Small intestine (tissue), 7 donors: ENCODE measurements around the gene GRB14. TPM values are rescaled to one million over a fixed set of nuclear protein-coding genes. Genes with fewer than 3 reads are reported as not detected.

Experiments used
- DNase-seq, 2 donors: peaks; one replicate each; pipeline versions ENCODE4 v3.0.0 to v3.0.0-alpha.2; 2013
- FAIRE-seq: peaks from 2 replicates; lab custom pipeline; 2012; peaks lifted over from hg19 to GRCh38; lab: Jason Lieb, UNC
- H3K27ac ChIP-seq, 3 donors: one replicate each; pipeline ENCODE4 v1.5.1; 2013; ENCODE audit warnings: low read length in 2 of 3, mild to moderate bottlenecking in 2 of 3, control low read depth in 1 of 3, inconsistent platforms in 1 of 3, low read depth in 1 of 3, moderate library complexity in 1 of 3
- H3K27me3 ChIP-seq, 3 donors: one replicate each; pipeline ENCODE4 v1.6.1; 2013; ENCODE audit warnings: low read length in 3 of 3, inconsistent platforms in 1 of 3; ENCODE audit not compliant: control insufficient read depth in 3 of 3, insufficient read depth in 3 of 3
- H3K36me3 ChIP-seq, 3 donors: one replicate each; pipeline ENCODE4 v1.6.1; 2013; ENCODE audit warnings: low read length in 3 of 3, inconsistent platforms in 1 of 3, low read depth in 1 of 3, mild to moderate bottlenecking in 1 of 3, moderate library complexity in 1 of 3; ENCODE audit not compliant: control insufficient read depth in 3 of 3, insufficient read depth in 2 of 3
- H3K4me1 ChIP-seq, 3 donors: one replicate each; pipeline ENCODE4 v1.6.1; 2013; ENCODE audit warnings: low read length in 2 of 3, inconsistent platforms in 1 of 3, low read depth in 1 of 3, mild to moderate bottlenecking in 1 of 3, moderate library complexity in 1 of 3; ENCODE audit not compliant: control insufficient read depth in 3 of 3, insufficient read depth in 2 of 3
- H3K4me3 ChIP-seq, 3 donors: one replicate each; pipeline ENCODE4 v1.5.1; 2013; ENCODE audit warnings: low read length in 3 of 3, control low read depth in 1 of 3, inconsistent platforms in 1 of 3, low read depth in 1 of 3, mild to moderate bottlenecking in 1 of 3, moderate library complexity in 1 of 3
- H3K9me3 ChIP-seq, 2 donors: one replicate each; pipeline ENCODE4 v1.6.1; 2013; ENCODE audit warnings: low read depth in 1 of 2, low read length in 1 of 2; ENCODE audit not compliant: control insufficient read depth in 2 of 2, insufficient read depth in 1 of 2
- WGBS, 3 donors: extraction: QIAGEN DNeasy Blood & Tissue Kit; methylation state at CpG; one replicate each; pipeline ENCODE4 v1.1.7; 2013; 5-methylcytosine and 5-hydroxymethylcytosine counted together
- polyA plus RNA-seq, 4 donors: library from polyadenylated mRNA; stranded (reverse) in 3 of 4; unstranded in 1 of 4; fragments of 200-250 nt in 3 of 4; fragments of 120-200 nt in 1 of 4; gene quantifications; one replicate each; pipeline versions ENCODE4 v1.2.1 to v1.2.3, GENCODE V29; 2013
- donor health status: healthy with polysubstance abuse.
- donor health status: control.
- donor health status: control.
- donor health status: Bipolar disorder and iron deficiency.
- donor health status: healthy.

The GRB14 gene
- polyA plus RNA-seq, 4 donors, result 0.45 to 7.0 (median 2.0) TPM; not detected in 1

DNA sequence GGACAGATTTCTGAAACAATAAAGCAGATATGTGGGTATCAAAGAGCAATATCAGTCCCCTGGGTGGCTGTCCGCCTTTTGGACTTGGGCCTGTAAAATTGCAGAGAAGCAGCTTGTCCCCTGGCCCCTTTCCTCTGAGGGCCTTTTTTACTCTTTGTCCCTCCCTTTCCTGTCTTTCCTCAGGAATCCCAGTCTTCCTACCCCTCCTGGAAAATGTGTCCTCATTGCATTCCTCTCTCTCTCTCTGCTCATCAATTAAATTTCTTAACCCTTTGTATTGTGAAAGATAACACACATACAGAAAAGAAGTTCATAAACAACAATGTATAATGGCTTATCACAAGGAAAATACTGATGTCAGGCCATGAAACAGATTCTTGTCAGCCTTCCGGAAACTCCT lies 3.0 kb upstream of the GRB14 start:
- Histone ChIP-seq H3K36me3 (no peaks in the 10 kb centered on the region), H3K27ac (no peak overlapping the region), H3K4me3 (no peak overlapping the region), H3K27me3 (peaks cover 0 to 3% (median 0%) of the 10 kb centered on the region in 3 donors), H3K9me3 (no peaks in the 10 kb centered on the region), H3K4me1 (peaks cover 0 to 7% (median 0%) of the 10 kb centered on the region in 3 donors)
- DNase-seq, result peak in 1 of 2 donors; percentile 43
- FAIRE-seq, result no peak
- 47 to 57% (median 55%) methylated on average over 2 of the region's 2 CpGs for WGBS, 3 donors

DNA sequence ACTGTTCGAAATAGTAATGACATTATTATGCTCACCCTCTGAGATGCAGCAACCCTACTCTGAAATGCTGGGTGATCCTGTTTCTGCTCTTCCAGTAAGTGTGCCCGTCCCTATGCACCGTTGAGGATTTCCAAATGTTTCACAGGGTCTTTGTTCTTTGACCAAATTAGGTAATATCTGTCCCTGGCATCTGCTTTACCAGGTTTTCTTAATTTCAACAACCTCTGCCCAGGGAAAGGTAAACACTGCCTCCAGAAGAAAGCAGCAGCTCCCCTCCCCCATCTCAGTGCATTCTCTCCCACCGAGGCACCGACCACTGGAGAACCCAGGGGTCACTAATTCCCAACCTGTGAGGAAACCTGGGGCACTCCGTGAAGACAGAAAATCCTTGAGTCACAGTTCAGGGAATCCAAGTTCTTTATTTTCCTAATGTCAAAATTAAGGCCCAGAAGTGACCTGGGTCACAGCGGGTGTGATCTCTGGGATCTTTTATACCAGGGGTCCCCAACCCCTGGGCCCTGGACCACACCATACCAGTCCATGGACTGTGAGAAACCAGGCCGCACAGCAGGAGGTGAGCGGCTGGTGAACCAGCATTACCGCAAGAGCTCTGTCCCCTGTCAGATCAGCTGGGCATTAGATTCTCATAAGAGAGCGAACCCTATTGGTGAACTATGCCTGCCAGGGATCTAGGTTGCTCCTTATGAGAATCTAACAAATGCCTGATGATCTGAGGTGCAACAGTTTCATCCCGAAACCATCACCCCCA lies 1.2 kb upstream of the GRB14 start:
- H3K27me3 ChIP-seq, result peaks cover 0 to 3% (median 0%) of the 10 kb centered on the region in 3 donors
- H3K9me3 ChIP-seq, result no peaks in the 10 kb centered on the region
- DNase-seq, result no peak
- H3K4me1 ChIP-seq, result peaks cover 0 to 7% (median 0%) of the 10 kb centered on the region in 3 donors
- no peak overlapping the region for H3K27ac ChIP-seq
- no peak overlapping the region for H3K4me3 ChIP-seq
- no peak for FAIRE-seq
- H3K36me3 ChIP-seq, result no peaks in the 10 kb centered on the region
- 84 to 88% (median 87%) methylated on average over 12 of the region's 12 CpGs for WGBS, 3 donors

DNA sequence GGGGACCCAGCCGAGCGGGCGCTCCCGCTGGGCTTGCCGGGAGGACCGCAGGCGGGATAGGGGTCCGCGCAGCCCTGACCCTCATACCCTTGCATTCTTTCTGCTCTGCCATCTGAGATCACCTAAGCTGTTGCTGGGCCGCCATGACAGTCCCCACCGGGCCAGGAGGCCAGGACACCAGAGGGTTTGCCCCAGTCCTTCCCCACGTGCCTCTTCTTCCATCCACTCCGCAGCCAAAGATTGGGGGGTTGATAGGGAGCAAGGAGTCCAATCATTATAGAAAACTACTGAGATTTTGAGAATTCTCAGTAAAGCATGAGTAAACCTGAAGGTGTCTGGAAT lies 453 bp upstream of the GRB14 start:
- no peak for FAIRE-seq
- DNase-seq, result peak; percentile 9 to 64

DNA sequence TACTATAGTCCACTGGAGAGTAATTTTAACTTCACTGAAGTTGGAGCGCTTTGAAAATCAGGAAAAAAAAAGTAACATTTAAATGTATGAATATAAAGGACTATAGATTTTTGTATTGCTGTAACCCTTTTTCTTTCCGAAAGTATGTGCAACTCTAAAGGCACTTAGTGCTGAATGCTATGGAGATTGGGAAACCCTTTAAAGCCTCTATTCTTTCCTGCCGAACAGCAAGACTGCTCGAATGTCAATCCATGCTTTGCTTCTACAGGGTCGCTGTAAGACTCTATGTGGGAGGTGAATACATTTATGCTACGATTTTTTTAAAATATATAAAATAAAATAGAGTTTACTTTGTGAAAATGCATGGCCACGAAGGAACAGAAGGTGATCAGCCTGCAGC lies 825 bp downstream of the GRB14 start:
- H3K27ac ChIP-seq, result no peak overlapping the region
- WGBS, 3 donors, result 13 to 15% (median 13%) methylated on average over 7 of the region's 7 CpGs
- no peak for DNase-seq

More for the DNA sequence above, 453 bp upstream of the GRB14 start:
- Histone ChIP-seq H3K27ac (no peak overlapping the region), H3K9me3 (no peaks in the 10 kb centered on the region), H3K36me3 (no peaks in the 10 kb centered on the region), H3K4me1 (peaks cover 0 to 7% (median 0%) of the 10 kb centered on the region in 3 donors), H3K4me3 (peak overlapping the region in 2 of 3 donors; percentile 44 to 66), H3K27me3 (peaks cover 0 to 3% (median 0%) of the 10 kb centered on the region in 3 donors)
- 2 to 10% (median 4%) methylated on average over 8 to 13 of the region's 13 CpGs for WGBS, 3 donors

DNA sequence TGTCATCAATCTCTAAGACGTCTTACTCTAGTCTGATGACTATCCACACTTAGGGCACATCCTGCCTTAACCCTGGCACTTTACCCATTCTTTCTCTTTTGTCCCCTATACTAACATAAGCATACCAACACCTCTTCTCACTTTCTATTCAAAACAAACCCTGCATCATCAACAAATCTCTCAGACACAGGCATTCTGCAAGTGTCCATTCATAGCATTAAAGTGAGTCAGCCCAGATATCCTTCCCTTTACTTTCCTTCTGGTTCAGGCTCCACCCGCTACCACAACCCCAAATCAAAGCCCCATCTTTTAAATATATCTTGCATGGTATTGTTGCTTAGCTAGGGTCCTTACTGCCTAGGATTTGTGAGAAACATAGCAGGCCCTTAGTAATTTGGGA lies 3.8 kb downstream of the GRB14 start:
- DNase-seq, result no peak
- no peak for FAIRE-seq
- Histone ChIP-seq H3K9me3 (no peaks in the 10 kb centered on the region), H3K27ac (no peak overlapping the region), H3K36me3 (no peaks in the 10 kb centered on the region), H3K4me1 (no peaks in the 10 kb centered on the region), H3K4me3 (no peak overlapping the region), H3K27me3 (peaks cover 0 to 3% (median 0%) of the 10 kb centered on the region in 3 donors)
- 80 to 83% (median 81%) methylated on average over 2 of the region's 2 CpGs for WGBS, 3 donors

More for the DNA sequence above, 825 bp downstream of the GRB14 start:
- Histone ChIP-seq H3K4me1 (peaks cover 0 to 7% (median 0%) of the 10 kb centered on the region in 3 donors), H3K27me3 (peaks cover 0 to 3% (median 0%) of the 10 kb centered on the region in 3 donors), H3K9me3 (no peaks in the 10 kb centered on the region), H3K4me3 (peak overlapping the region in 1 of 3 donors; percentile 53), H3K36me3 (no peaks in the 10 kb centered on the region)
- no peak for FAIRE-seq

DNA sequence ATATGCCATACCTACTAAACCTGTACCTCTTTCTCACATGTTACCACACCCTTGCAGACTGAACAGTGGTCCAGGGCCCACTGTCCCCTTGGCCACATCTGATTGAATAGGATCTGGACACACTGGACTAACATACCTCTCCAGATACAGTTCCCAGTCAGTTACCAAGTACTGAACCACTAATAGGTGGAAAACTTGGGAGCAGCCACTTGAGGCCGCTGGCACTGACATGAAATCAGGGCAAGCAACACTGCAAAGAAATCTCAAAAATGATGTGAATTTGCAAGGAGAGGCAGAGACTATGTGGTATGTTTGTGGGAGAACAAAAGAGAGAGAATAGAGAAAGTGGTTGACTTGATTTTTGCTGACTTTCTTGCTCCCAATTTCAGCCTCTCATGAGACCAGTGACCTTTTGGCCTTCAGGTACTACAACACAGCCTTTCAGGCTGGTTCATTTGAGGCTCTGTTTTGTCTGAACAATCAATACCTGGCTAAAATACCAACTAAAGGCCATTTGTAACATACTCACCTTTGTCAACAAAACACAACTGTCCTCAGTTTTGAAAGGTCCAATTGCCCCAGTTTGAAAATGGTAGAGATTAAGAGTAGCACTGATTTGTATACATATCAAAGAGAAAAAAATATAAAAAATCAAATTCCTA lies 7.8 kb downstream of the GRB14 start:
- H3K36me3 ChIP-seq, result no peaks in the 10 kb centered on the region
- H3K4me3 ChIP-seq, result no peak overlapping the region
- H3K27me3 ChIP-seq, result no peaks in the 10 kb centered on the region
- DNase-seq, result no peak
- no peak for FAIRE-seq
- no peak overlapping the region for H3K27ac ChIP-seq
- no peaks in the 10 kb centered on the region for H3K9me3 ChIP-seq
- WGBS, 3 donors, result 92 to 97% (median 93%) methylated on average over 1 of the region's 1 CpG
- no peaks in the 10 kb centered on the region for H3K4me1 ChIP-seq

DNA sequence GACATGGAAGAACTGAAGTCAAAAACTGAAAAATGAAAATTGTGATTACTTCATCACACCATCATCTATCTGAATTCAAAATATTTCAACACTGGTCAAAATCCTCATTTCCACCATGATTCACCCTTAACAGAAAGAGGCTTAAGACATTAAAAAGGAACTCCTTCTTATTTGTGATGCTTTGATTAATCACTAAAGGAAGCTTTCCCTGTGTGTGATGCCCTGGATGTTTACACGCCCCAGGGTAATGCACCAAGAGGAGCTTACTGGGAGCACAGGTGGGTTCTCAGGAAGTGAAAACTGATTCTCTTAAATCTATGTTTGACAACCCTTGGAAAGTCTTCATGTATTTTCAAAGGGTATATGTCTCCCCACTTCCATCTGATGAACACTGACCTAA lies 11.5 kb downstream of the GRB14 start:
- Histone ChIP-seq H3K4me1 (no peaks in the 10 kb centered on the region), H3K4me3 (no peak overlapping the region), H3K9me3 (no peaks in the 10 kb centered on the region), H3K27ac (no peak overlapping the region), H3K36me3 (no peaks in the 10 kb centered on the region), H3K27me3 (no peaks in the 10 kb centered on the region)
- no peak for DNase-seq
- FAIRE-seq, result no peak
- 87 to 100% (median 96%) methylated on average over 1 of the region's 1 CpG for WGBS, 3 donors

DNA sequence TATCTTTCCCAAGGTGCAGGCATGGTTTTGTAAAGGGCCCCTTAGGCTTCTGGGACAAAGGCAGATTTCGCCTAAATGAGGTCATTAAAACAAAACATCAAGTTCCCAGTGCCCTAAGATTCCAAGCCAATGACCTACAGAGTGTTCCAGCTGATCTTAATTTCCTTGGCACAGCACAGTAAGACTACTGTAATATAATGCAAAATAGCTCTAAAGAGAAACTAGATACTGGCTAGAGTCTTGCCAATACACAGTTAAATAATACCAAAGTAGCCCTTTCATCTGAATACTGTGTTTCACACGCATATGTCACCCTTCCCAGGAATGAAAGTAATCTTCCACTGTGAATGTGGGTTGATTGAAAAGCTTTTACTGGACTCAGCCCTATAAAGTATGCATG lies 14.7 kb downstream of the GRB14 start:
- no peak overlapping the region for H3K27ac ChIP-seq
- no peaks in the 10 kb centered on the region for H3K27me3 ChIP-seq
- H3K36me3 ChIP-seq, result no peaks in the 10 kb centered on the region
- no peaks in the 10 kb centered on the region for H3K4me1 ChIP-seq
- H3K9me3 ChIP-seq, result no peaks in the 10 kb centered on the region
- no peak for FAIRE-seq
- DNase-seq, result no peak
- 55 to 67% (median 64%) methylated on average over 2 of the region's 2 CpGs for WGBS, 3 donors
- H3K4me3 ChIP-seq, result no peak overlapping the region
